SIG-M5 (cell line): ENCODE data around the gene SCRT2.

Experiments used
- DNase-seq: peaks from one replicate; lab custom pipeline; 2025; lab: John Stamatoyannopoulos, UW

The SCRT2 gene

GRCh38 chr20:634148-634925, 41.3 kb downstream of the SCRT2 start:
- DNase-seq, result no peak

- no peak for DNase-seq
Measured at GRCh38 chr20:631101-631500, 44.5 kb downstream of the SCRT2 start.

DNA sequence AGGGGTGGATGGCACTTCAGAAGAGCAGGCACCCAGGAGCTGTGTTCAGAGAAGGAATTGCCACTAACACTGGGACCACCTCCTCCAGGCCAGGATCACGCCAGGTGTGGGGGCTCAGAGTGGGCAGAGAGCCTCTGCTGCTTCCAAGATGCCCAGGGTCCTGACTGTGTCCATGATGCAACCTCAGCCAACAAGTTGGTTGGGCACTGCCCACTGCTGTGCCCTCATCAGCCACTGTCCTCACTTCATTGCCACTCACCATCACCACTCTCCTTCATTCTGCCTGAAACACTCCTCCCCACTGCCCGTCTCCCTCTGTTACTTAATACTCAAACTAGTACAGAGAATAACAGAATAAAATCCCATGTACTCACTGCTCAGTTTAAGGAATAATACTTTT, 49.0 kb downstream of the SCRT2 start:
- no peak for DNase-seq

DNA sequence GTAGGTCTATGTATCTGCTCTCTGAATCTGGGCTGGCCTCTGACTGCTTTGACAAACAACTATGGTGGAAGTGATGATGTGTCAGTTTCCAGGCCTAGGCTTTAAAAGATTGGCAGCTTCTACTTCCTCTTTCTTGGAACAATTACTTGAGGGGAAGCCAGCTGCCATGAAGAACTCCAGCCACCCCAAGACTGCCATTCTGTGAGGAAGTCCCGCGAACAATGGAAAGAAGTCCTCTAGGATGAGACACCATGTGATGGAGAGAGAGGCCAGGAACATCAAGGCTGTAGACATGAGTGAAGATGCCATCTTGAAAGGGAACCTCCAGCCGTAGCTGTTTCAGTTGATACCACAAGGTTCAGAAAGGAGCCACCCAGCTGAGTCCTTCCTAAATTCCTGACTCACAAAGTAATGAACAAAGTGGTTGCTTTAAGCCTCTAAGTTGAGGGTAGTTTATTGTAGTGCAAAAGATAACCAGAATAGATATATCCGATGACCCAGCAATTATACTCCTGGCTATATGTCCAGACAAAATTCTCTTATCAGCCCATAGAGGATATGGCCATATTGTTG, 50.2 kb downstream of the SCRT2 start:
- DNase-seq, result no peak

DNA sequence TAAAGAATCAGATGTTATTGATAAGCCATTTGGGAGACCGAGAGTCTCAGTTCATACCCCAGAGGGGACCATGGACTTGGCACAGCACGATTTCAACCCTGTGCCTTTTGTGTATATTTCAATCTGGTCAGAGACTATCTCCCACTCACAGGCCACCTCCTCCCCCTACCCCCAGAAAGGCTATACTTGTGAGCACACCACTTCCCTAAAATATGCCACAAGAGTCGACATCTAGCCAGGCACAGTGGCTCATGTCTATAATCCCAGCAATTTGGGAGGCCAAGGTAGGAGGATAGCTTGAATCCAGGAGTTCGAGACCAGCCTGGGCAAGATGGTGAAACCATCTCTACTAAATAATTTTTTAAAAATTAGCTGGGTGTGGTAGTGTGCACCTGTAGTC, 51.9 kb downstream of the SCRT2 start:
- DNase-seq, result no peak

DNA sequence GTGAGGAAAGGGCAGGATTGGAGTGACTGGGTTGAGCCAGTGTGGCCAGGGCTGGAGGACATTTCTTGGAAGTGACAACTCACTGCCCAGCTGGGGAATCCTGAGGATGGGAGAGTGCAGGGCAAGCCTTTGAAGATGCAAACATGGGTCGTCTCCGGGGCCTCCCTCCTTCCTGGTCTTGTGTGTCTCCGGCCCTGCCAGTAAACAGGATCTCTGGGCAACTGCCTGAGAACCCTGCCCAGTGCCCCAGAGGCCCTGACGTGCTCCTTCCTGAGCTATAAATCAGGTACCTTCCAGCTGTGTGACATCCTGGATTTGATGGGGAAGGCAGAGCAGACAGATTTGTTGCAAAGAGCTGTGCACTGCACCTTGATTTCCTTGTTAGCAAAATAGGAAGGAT, 52.6 kb downstream of the SCRT2 start:
- DNase-seq, result no peak

- no peak for DNase-seq
Measured at GRCh38 chr20:622161-622560, 53.4 kb downstream of the SCRT2 start.

GRCh38 chr20:621125-621756, 54.4 kb downstream of the SCRT2 start:
- DNase-seq, result no peak

DNA sequence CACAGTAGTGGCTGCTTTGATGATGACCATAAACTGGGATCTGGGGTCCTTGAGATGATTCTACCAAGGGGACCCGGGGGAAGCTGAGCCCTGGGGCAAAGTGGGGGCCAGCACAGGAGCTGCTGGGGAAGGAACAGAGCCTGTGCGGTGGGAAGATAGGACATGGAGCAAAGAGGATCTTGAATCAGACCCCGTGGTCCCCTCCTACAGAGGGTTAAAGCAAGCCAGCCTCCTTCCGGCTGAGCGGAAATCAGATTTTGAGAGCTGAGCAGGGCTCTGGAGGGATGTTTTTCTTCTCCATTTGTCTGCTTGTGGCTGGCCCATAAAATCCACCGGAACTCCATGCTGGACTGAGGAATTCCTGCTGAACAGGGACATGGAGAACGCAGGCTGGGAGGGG, 55.4 kb downstream of the SCRT2 start:
- DNase-seq, result no peak

GRCh38 chr20:618980-619379, 56.6 kb downstream of the SCRT2 start:
- DNase-seq, result no peak

DNA sequence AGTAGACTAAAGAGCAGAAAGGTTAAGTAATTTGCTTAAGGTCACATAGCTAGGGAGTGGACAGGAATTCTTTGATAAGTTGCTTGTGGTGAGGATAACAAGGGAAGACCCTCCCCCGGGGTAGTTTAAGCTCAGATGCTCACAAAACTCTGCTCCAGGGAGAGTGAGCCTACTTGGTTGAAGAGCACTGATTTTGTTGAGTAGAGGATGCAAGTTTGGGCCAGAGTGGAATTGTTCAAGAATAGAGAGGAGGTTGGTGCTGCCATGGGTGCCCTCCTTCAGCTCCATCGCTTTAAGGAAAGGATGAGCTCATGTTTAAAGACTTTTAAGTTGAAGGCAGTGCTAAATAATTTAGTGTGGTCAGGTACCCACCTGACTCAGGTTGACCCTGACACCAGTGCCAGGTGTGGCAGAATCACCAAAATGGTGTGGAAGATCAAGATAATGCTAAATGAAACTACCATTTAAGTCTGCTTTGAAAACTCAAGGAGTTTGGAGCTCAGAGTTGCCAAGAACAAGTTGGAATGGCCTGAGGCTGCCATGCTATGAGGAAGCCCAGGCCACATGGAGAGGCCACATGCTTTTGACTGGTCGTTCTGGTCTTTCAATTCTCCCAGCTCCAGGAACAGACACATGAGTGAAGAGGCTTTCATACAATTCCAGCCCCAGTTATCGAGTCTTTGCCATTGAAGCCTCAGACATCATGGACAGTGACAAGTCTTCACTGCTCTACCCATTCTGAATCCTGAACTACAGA, 57.5 kb downstream of the SCRT2 start:
- no peak for DNase-seq

- peak; percentile 82 for DNase-seq
Measured at GRCh38 chr20:615514-615913, 60.1 kb downstream of the SCRT2 start.

GRCh38 chr20:611843-612185, 63.8 kb downstream of the SCRT2 start:
- DNase-seq, result no peak
